Suprapubic skin (tissue), 3 donors: ENCODE data around the gene RCOR2.

Experiments used
- CTCF ChIP-seq, 2 donors: fragments of 200-600 bp in 1 of 2; fragments of 450-650 bp in 1 of 2; sonication (generic) in 1 of 2; IDR thresholded peaks; one replicate each; pipeline ENCODE4 v1.5.1; 2016 to 2019; ENCODE audit warnings: antibody characterized with exemption in 2 of 2, mild to moderate bottlenecking in 1 of 2, moderate library complexity in 1 of 2
- EP300 ChIP-seq: sonication (generic); formaldehyde crosslinking; IDR thresholded peaks from one replicate; pipeline ENCODE4 v1.6.1; 2017; ENCODE audit warnings: antibody characterized with exemption

DNA sequence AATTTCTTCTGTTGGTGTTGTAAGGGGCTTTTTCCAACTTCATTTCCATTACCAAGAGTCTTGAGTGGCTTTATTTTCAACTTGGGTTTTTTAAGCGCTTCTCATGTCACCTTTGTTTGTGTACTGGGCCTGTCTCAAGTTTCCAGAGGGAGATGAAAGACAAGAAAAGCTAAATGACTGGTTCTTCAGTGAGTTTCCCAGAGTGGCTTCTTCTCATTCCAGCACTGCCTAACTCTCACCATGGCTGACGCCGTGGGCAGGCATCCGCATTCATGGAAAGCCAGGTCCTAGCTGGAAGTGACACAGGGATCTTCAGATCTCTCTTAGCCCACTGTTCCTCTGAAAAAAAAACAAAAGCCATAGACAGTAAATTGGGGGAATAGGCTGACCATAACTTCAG, 49.5 kb downstream of the RCOR2 start:
- no peak for TF ChIP-seq CTCF (IDR thresholded peaks at IDR 0.05)
- TF ChIP-seq EP300: no peak
